IMR-90 (cell line): ENCODE measurements around the gene FCHO1.

Experiments used
- CEBPB ChIP-seq: IDR thresholded peaks from 2 replicates; pipeline ENCODE4 v1.6.1; 2012; ENCODE audit warnings: low read depth, low read length, improper control_type of control experiment
- MAFK ChIP-seq: IDR thresholded peaks from 2 replicates; pipeline ENCODE4 v1.6.1; 2012; ENCODE audit warnings: low read depth, low read length, improper control_type of control experiment
- MAZ ChIP-seq: IDR thresholded peaks from 2 replicates; pipeline ENCODE4 v1.6.1; 2012; ENCODE audit warnings: low read depth, mild to moderate bottlenecking, low read length, improper control_type of control experiment, moderate library complexity, borderline replicate concordance
- MXI1 ChIP-seq: IDR thresholded peaks from 2 replicates; pipeline ENCODE4 v1.6.1; 2012; ENCODE audit warnings: low read depth, mild to moderate bottlenecking, low read length, moderate library complexity, borderline replicate concordance
- POLR2A ChIP-seq: IDR thresholded peaks from 2 replicates; pipeline ENCODE4 v1.6.1; 2012; ENCODE audit warnings: mild to moderate bottlenecking, low read depth, low read length
- RAD21 ChIP-seq: IDR thresholded peaks from 2 replicates; pipeline ENCODE4 v1.6.1; 2012; ENCODE audit warnings: low read length, improper control_type of control experiment
- RFX5 ChIP-seq: IDR thresholded peaks from 2 replicates; pipeline ENCODE4 v1.8.0; 2012; ENCODE audit warnings: low read depth, mild to moderate bottlenecking, low read length, moderate library complexity
- SMC3 ChIP-seq: fragments of 150-350 bp; IDR thresholded peaks from 2 replicates; pipeline ENCODE4 v1.6.1; 2016; ENCODE audit warnings: low read depth, mild to moderate bottlenecking, antibody characterized with exemption, low read length, moderate library complexity
- TF ChIP-seq, protein P1 (sequence below): conservative IDR thresholded peaks from 2 replicates; pipeline ENCODE4 v1.5.1; 2012; ENCODE audit warnings: mild to moderate bottlenecking, low read depth, low read length, improper control_type of control experiment

DNA sequence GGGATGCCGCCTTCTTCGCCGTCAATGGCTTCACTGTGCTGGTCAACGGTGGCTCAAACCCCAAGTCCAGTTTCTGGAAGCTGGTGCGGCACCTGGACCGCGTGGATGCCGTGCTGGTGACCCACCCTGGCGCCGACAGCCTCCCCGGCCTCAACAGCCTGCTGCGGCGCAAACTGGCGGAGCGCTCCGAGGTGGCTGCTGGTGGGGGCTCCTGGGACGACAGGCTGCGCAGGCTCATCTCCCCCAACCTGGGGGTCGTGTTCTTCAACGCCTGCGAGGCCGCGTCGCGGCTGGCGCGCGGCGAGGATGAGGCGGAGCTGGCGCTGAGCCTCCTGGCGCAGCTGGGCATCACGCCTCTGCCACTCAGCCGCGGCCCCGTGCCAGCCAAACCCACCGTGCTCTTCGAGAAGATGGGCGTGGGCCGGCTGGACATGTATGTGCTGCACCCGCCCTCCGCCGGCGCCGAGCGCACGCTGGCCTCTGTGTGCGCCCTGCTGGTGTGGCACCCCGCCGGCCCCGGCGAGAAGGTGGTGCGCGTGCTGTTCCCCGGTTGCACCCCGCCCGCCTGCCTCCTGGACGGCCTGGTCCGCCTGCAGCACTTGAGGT lies 25.0 kb upstream of the FCHO1 start:
- TF ChIP-seq, protein P1, sequence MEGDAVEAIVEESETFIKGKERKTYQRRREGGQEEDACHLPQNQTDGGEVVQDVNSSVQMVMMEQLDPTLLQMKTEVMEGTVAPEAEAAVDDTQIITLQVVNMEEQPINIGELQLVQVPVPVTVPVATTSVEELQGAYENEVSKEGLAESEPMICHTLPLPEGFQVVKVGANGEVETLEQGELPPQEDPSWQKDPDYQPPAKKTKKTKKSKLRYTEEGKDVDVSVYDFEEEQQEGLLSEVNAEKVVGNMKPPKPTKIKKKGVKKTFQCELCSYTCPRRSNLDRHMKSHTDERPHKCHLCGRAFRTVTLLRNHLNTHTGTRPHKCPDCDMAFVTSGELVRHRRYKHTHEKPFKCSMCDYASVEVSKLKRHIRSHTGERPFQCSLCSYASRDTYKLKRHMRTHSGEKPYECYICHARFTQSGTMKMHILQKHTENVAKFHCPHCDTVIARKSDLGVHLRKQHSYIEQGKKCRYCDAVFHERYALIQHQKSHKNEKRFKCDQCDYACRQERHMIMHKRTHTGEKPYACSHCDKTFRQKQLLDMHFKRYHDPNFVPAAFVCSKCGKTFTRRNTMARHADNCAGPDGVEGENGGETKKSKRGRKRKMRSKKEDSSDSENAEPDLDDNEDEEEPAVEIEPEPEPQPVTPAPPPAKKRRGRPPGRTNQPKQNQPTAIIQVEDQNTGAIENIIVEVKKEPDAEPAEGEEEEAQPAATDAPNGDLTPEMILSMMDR, result no peak
- TF ChIP-seq POLR2A (no peak), CEBPB (no peak), MAFK (no peak), RFX5 (no peak), RAD21 (no peak), SMC3 (no peak), MXI1 (no peak), MAZ (no peak)
